NCI-H345 (cell line): ENCODE results near the gene DMRTB1.
A peak's percentile ranks its signal among the peaks of the same experiment; 100 is the strongest.

Experiments used
- DNase-seq: peaks from one replicate; lab custom pipeline; 2025; lab: John Stamatoyannopoulos, UW

DMRTB1 gene

GRCh38 chr1:53485478-53486394 is 26.5 kb downstream of the DMRTB1 start:
- DNase-seq, result peak; percentile 79

DNA sequence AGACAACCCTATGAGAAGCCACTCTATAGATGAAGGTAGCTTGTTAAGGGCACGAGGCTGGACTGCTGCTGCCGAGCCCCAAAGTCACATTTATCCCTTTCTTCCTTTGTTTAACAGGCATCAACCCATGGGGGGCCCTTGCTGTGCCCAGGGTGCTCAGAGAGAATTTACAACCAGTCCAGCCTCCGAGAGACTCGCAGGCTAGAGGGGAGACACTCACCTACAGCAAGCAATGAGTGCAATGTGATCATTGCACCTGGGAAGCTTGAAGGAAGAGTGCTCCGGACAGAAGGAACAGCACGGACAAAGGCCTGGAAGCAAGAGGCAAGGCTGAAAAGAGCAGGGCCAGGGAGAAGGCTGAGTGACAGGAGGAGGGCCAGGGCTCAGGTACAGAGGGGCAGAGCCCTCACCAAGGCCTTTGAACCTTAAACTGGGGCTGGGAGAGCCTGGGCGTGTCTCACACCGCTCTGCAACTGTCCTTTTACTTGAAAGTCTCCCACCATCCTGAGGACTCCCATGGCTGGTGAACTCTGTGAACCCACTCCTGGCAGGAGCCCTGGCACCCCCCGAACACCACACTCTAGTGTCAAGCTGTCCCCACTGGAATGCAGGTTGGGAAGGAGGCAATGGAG is 27.3 kb downstream of the DMRTB1 start:
- DNase-seq, result no peak

GRCh38 chr1:53490351-53490750 is 31.2 kb downstream of the DMRTB1 start:
- no peak for DNase-seq

DNA sequence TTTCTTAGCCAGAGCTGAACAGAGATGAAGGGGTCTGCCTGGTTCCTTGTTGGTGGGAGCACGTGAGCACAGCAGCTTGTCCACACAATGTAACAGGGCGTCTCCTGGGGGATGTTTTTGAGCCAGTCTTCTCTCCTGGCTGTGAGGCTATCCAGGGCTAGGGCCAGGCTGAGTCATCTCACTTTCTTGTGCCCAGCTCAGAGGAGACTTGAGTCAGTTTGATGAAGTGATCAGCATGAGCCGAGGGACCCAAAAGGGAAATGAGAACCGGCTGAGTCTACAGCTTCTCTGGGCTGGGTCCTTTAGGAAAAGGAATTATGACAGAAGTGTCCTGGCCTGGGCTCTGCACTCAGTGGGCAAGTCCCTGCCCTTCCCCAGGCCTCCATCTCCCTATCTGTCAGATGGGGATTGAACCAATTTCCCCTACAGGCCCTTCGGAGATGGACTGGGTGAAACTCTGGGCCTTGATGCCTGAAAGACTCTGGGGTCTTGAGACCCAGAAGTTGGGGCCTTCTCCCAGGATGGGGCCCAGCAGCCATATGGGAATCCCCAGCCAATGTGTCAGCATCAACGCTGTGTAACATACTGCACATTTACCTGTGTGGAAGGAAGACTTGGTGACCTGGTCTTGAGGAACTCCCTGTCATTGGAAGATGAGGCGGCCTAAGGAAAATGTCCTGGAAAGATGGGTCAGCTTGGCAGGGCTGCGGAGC is 36.6 kb downstream of the DMRTB1 start:
- no peak for DNase-seq

- no peak for DNase-seq
Measured at GRCh38 chr1:53498555-53499131, 39.4 kb downstream of the DMRTB1 start.

GRCh38 chr1:53499257-53500203 is 40.3 kb downstream of the DMRTB1 start:
- no peak for DNase-seq

GRCh38 chr1:53500204-53501064 is 41.2 kb downstream of the DMRTB1 start:
- DNase-seq, result no peak

DNA sequence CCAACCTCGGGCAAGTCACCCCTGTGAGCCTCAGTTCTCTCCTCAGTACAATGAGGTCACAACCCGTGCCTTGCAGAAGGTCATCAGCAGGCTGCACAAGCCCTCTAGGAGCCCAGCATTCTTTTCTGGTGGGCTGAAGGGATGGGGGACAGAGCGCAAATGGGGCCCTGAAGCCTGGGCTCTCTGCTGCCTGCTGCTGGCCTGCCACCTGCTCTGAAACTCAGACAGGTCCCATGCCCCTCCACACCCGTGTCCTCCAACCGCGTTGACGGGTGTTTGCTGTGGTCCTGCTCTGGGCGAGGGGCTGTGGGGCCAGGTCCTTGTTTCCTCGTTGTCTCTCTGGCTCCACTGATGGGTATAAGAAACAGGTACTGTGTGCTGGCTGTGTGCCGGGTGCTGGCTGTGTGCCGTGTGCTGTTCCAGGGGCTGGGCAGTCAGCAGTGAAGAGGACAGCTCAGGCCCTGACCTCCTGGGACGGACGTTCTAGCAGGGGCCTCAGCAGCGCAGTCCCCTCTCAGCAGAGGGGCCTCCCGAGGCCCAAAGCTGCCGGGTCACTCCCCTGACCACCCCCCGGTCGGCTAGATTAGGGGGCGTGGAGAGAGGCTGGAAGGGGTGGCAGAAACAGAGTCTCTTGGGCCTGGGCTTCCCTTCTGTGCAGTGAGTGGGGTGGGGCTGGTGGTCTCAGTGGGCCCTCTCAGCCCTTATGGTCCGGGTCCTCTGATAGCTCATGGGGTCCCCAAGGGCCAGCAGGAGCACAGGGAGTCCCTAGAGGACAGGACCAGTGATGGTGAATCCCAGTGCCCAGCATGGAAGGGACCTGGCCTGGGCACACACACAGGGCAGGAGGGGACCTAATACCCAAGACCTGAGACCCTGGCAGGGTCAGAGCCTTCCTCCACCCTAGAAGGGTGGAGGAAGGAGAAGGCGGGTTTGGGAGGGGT is 42.1 kb downstream of the DMRTB1 start:
- no peak for DNase-seq

- DNase-seq, result no peak
Measured at GRCh38 chr1:53502641-53503432, 43.6 kb downstream of the DMRTB1 start.

DNA sequence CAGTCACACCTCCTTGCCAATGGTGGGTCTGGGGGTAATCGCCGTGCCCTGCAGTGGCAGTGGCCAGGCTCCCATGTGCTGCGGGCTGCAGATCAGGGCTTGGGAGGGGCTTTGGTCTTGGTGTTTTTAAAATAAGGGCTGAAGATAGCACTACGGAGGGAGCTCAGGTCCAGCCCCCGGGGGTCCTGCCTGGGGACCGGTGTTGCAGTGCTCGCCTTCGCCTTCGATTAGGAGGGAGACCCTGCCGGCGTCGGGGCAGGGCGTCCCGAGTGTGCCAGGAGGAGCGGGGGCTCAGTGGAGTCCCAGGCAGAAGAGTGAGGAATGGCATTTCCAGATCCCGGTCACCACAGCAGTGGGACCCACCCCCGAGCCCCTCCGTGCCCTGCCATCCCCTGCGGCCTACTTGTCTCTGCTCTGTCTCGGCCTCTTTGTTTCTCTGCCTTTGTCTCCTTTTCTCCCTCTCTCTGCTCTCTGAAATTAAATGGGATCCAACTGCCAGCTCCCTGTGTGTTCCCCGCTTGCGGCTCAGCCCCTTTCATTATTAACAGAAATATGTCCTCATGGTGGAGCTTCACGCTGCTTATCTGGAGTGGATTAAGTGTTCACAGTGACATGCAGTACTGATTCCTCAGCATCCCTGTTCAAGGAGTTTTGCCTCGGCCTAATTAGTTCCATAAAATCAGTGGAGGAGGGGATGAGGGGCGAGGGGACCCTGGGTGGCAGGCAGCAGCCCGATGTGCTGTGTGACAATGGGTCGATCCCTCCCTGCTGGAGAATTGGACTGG is 44.4 kb downstream of the DMRTB1 start:
- no peak for DNase-seq

GRCh38 chr1:53504901-53505300 is 45.7 kb downstream of the DMRTB1 start:
- DNase-seq, result no peak

DNA sequence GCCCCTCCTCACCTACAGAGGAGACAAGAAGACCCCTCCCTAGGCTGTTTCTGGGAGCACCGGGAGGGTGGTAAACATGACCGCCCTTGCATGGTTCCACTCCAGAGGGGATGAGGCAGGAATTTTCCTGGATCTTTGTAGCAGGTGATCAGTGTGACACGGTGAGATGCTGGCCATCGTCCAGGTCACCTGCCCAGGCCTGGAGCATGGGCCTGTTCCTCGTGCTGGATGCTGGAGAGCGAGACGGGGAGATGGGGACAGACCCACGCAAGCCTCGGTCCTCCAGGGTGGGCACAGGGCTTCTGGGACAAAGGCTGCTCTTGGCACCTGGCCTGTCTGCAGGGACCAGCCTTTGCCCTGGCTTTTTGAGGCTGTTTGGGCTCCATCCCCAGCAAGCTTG is 46.2 kb downstream of the DMRTB1 start:
- DNase-seq, result no peak

DNA sequence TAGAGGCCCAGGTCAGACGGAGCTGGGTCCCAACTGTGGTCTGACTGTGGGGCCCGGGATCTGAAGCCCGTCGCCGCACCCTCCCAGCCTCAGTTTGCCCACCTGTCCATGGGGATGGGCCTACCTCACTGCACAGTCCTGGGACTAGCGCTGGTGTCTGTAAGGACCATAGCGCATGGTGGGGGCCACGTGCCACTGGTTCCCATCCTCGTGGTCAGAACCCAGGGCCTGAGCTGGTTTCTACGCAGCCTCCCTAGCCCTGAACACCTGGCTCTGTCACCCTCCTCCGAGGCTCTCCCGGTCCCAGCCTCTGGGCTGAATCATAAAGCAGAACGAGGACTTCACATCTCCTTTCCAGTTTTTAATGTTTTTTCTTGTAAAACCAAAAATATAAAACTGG is 46.7 kb downstream of the DMRTB1 start:
- no peak for DNase-seq

DNA sequence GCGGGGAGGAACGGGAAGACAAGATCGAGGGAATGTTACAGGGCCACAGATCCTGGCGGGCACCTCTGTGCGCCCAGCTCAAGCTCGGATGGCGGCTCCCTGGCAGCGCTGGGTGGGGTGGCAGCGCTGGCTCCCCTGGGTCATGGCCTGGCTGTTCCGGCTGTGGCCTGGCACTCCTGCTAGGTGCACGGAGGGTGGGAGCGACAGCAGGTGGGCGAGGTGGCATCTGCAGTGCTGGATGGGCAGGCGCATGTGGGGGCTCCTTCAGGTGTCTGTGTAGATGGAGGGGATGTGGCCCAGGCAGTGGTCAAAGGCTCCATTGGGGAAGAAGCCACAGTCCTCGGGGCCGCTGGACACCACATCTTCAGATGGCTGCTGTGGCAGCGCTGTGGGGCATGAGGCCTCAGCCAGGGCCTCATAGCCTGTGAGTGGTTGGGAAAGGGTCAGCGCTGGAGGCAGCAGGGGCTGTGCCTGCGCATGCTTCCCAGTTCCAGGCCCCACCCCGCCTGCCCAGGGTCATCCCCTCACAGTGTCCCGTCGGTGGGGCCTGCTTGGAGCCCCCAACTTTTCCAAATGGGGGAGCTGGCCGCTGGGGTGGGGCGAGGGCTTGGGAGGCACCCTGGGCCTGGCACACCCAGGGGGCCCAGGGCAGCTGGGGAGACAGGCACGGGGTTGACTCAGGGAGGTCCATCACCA is 47.3 kb downstream of the DMRTB1 start:
- no peak for DNase-seq

GRCh38 chr1:53507116-53507820 is 48.1 kb downstream of the DMRTB1 start:
- DNase-seq, result no peak
